HL-60/S4 (cell line): ENCODE data around the gene TMEM129.
"Not testable (repeated sequence)": the region's sequence is repeated elsewhere in the genome, so short reads cannot be mapped to it uniquely, and the experiment has no call there.

Experiments used
- in situ Hi-C: fragments of 300-500 bp; cut with MboI; formaldehyde crosslinking; loops from 2 replicates; pipeline ENCODE4 v1.14.3; 2022; ENCODE audit warnings: low sequenced_read_pairs

TMEM129 gene

DNA sequence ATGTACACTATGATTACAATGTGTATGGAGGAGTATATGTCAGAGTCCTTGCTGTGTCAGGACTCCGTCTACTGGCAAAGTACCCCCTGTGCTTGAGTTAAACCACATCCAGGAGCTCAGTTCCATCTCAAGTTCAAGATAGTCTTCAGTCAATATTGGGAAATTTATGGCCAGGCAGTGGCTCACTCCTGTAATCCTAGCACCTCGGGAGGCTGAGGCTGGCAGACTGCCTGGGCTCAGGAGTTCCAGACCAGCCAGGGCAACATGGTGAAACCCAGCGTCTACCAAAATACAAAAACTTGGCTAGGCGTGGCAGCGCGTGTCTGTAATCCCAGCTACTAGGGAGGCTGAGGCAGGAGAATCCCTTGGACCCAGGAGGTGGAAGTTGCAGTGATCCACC, 14.8 kb downstream of the TMEM129 start:
- in situ Hi-C loops = no loop called here

DNA sequence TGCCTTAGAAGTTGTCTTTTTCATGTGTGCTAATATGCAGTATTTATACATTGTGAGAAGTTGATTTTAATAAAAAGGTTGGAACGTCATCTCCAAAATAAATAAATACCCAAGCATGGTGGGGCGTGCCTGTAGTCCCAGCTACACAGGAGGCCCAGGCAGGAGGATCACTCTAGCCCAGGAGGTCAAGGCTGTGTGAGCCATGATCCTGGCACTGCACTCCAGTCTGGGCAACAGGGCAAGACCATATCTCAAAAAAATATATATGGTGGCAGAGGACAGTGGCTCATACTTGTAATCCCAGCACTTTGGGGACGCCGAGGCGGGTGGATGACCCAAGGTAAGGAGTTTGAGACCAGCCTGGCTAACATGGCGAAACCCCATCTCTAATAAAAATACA, 15.4 kb downstream of the TMEM129 start:
- in situ Hi-C loops = no loop called here

DNA sequence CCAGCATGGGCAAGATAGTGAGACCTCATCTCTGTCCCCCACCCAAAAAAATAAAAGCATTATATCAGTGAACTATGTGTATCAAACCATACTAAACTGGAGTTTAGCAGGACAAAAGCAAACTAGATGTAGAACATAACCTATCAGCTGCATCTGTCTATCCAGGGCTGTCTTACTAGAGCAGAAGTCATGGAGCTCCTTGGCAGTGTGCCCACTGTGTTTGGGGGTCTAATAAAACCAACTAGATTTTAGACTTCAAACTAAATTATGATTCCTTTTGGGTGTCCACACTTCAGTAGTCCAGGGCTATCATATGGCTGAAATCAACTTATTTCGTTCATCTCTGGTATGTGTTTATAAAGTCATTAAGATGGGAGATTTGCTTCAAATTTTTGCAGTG, 17.3 kb downstream of the TMEM129 start:
- in situ Hi-C loops = no loop called here

DNA sequence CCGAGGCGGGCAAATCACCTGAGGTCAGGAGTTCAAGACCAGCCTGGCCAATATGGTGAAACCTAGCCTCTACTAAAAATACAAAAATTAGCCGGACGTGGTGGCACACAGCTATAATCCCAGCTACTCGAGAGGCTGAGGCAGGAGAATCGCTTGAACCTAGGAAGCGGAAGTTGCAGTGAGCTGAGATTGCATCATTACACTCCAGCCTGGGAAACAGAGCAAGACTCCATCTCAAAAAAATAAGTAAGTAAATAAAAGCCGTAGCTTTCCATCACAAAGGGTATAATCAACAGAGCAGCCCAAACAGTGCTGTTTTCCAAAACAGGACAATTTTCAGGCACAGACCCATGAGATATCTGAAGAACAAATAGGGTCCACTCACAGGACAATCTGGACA, 19.5 kb downstream of the TMEM129 start:
- in situ Hi-C loops = not testable (repeated sequence)

DNA sequence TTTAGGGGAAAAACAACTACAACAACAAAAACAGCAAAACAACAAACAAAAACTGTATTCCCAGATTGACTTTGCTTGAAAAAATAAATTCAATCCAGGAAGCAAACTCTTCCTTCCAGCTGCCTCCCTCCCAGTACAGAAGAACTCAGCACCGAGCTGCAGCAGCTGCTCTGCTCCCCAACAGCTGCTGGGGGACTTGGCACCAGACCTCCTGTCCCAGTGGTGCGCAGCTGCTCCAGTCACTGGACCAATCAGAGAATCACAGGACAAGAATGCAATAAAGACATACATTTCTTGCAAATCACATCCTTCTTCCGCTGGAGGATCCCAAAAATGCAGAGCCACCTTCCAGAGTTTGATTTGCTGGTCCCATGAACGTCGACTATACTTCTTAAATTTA, 25.2 kb downstream of the TMEM129 start:
- in situ Hi-C loops = no loop called here

DNA sequence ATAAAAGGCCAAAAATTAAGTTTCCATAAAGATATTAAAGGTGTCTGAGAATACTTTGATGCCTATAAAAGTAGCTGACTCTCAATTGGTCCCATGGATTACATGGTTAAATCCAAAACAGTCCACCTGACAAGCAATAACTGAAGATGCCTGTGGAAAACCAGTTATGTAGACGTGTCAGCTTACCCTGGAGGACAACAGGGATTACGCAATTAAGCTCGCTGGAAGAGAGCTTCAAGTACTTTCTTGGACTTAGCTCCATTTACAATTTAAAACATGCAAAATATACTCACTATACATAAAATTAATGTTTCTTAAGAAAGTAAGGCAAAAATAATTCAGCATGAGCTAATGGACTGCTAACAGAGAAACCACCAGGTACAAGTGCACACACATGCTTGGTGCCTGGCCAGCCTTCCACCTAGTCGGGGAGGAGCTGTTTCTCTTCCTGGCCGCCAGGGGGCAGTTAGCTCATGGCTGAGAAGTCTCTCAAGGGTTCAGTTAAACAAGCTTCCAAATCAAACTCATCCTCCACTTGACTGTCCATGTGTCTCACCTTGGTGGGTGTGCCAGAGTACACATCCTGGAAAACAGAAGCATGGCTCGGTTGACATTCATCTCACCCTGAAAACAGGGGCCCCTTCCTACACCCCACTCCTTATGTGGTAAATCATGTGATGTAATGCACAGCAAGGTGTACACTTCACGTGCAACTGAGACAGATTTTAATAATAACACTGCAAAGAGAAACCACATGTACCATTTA, 27.8 kb downstream of the TMEM129 start:
- in situ Hi-C loops = no loop called here

DNA sequence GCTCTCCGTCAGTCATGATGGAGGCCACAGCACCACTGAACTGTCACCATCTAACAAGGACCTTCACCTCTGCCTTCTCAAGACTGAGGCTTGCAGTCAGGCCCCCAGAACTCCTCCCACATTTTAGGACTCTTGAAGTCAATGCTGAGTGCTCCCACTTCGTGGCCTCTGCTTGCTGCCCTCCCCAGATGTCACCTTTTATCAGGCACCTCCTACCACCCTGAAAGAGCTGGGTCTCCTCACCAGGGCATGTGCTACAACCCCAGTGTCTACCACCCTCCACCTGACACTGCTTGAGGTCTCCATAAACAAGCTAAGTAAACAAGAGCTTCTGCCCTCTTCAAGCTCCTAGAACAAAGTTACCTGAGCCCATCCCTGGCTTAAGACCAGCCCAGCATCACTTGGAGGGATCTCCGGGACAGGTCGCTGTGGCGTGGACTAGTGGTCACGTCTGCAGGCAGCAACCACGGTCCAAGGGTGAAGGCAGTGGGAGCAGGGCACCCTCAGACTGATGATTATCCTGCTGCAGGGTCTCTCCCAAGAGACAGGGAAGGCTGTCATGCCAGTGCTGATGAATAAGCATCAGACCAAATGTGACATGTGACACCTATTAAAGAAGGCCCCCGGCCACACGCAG, 29.3 kb downstream of the TMEM129 start:
- in situ Hi-C loops = no loop called here

DNA sequence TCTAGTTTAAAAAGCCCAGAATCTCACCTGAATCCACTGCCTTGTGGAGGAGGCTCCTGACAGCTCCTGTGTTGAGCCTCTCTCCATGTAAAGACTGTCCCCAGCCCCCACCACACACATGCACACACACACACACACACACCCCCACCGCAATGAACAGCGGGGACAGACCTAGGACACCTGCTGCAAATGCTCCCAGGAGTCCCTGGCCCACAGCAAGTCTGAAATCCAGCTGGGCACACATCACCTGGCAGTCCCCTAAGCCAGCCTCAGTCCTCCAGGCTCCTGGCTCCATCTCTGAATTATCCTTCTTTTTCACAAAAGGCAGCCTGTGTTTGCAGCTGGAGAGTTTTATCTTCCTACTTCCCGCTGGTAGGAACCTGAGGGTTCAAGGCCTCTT, 30.4 kb downstream of the TMEM129 start:
- in situ Hi-C loops = no loop called here

DNA sequence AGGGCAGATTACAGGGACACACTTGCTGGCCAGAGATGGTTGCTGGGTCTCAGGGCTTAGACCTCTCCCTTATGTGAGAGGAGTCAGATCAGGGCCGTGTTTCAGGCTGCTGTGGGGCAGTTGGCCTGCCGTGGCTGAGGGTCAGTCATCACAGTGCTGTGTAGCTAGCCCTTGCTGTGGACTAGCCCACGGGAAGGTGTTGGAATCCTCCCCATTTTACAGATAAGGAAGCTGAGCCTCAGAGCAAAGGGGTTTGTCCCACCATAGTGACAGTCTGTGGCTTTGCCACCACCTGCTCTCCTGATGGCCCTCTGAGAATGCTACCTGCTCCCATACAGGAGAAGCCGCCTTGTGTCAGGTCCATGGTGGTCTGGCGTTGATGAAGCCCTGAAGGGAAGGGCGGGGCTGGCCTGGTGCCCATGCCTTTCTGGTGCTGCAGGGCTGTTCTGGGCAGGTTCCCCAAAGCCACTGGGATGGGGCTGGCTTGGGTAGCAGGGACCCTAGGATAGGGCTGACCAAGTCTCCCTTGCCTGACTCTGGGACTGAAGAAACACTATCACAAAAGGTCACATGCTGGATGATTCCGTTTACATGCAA, 34.6 kb downstream of the TMEM129 start:
- in situ Hi-C loops = no loop called here

DNA sequence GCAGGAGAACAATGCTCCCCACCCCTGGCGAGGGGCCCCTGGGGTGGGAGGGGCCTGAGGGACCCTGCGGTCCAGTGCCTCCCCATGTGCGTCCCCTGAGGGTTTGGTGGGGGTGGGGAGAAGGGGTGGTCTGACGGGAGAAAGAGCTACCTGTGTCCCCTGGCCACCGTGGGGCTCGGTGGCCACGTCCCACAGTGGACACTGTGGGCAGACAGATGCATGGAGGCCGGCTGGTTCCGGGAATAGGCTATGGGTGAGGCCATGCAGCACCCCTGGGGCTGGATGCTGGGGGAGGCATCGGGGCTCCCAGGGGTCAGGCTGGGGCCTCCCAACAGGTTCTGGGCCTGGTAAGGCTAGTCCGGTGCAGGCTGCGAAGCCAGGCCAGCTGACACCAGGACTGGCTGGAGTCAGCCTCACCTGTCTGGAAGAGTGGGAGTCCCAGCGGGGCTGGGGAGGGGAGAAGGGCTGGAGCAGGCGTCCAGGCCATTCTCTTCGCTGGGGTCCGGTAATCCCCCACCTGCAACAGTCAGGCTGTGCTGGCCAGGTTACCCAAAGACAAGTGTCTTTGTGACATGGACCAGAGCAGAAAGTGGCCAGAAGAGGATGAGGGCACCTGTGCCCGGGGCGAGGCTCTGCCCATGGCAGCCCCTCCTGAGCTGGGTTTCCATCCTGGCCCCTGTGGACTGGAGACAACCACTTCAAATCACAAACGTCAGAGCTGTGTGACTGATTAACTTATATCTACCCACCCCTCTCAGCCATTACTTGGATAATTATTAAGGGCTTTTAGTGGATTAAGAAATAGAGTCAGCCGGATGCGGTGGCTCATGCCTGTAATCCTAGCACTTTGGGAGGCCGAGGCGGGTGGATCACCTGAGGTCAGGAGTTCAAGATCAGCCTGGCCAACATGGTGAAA, 35.6 kb downstream of the TMEM129 start:
- in situ Hi-C loops = no loop called here

DNA sequence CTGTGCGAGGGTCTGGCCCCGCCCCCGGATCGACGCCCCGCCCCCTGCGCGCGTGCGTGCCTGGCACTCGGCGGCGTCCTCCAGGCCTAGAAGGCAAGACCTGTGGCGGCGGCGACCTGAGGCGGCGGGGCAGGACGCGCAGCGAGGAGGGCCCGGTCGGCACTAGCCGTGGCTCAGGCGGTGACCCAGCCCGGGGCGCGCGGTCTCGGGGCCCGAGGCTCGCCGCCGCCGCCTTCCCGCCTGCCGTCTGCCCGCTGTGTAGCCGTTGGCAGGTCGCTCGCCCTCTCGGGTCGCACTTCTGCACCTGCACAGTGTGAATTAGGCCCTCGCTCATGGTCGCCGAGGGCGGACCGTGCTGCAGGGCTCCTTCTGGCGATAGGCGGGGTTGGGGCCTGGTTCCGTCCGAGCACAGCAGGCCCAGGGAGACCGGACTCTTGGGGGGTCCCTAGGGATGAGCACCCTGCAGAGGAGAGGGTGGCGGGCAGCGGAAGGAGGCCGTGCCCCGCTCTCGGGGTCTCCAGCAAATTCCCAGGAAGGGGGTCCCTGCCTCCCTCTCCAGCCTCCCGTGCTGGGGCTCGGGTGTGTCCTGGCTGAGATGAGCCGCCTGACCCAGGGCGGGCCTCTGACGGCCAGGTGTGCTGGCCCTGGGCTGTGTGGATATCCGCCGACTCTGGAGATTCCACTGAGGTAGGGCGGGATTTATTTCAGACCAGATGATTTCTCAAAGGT, 36.5 kb downstream of the TMEM129 start:
- in situ Hi-C loops = no loop called here

DNA sequence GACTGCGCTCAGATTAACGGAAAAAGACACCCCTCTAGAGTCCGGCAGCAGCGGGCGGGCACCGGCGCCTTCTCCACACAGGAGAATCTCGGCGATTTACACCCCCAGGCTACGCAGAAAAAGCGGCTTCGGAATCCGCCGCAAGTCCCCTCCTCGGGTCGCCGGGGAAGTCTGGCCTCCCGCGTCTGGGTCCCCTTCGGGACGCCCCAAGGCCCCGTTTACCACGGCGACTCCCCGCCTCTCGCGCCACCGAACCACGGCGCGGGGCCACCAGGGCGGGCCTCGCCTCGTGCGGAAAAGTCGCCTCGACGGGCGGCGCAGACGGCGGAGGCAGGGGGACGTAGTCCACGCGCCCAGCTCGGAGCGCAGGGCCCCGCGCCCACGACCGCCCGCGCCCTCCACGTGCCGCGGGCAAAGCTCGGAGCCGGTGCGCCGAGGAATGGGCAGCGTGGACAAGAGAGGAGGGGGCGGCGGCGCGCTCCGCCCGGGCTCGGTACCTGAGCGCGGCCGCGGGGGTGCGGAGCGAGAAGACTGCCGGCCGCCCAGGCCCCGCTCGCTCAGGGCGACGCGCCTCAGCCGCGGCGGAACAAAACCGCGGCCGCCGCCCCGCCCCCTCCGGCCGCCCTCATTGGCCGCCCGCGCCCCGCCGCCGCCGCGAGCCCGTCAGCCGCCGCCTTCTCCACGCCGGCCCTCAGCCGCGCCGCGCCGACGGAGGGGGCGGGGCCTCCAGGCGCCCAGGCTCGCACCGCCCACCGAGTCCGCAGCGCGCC, 37.2 kb downstream of the TMEM129 start, which contains the start of gene FAM53A:
FAM53A (minus strand) TSS at position 578 of the 770 bp plus-strand sequence. CDS start 15,572 bp downstream, outside the sequence.
- in situ Hi-C loops = no loop called here

DNA sequence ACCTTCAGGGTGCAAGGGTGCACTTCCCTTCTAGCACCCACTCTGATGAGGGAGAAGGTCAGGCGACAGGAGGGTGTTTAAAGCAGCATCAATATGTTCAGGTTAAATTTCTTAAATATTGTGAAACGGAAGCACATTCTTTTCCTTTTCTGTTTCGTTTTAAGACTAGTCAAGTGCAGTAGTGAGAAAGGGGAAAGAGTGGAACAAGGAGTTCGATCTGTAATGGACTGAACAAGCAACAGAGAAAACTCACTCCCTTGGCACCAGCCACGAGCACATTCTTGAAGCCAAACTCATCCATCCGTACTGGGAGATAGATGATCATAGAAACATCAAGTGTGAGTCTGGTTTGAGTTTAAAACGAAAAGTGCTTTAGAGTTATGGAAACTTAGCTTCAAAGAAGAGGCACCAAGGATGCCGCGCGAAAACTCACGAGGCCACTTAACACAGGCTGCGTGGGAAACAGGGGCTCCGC, 37.8 kb downstream of the TMEM129 start:
- in situ Hi-C loops = no loop called here

DNA sequence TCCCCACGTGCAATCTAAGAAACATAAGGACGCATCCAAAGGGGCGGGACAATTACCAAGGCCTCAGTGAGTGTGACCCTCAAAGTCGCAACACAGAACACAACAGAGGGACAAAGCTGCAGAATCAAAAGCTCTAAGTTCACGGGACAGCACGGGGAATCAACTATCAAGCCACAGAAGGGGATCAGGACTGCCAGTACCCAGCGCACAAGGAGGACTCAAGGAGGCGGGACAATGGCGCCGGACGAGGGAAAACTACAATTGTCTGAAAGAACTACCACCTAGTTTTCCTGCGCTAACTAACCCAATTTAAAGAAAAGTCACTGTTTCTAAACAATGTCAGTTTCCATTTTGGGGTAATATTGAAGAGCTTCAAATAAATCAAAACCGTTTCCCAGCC, 38.3 kb downstream of the TMEM129 start:
- in situ Hi-C loops = no loop called here

DNA sequence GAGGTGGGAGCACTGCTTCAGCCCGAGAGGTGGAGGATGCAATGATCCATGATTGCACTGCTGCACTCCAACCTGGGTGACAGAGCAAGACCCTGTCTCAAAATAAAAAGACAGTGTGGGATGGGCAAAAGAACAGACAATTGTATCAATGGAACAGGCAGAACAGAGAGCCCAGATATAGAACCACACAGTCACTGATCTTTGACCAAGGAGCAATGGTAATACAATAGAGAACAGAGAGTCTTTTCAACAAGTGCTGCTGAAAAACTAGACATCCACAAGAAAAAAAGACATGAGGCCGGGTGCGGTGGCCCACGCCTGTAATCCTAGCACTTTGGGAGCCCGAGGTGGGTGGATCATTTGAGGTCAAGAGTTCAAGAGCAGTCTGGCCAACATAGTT, 42.9 kb downstream of the TMEM129 start:
- in situ Hi-C loops = no loop called here

DNA sequence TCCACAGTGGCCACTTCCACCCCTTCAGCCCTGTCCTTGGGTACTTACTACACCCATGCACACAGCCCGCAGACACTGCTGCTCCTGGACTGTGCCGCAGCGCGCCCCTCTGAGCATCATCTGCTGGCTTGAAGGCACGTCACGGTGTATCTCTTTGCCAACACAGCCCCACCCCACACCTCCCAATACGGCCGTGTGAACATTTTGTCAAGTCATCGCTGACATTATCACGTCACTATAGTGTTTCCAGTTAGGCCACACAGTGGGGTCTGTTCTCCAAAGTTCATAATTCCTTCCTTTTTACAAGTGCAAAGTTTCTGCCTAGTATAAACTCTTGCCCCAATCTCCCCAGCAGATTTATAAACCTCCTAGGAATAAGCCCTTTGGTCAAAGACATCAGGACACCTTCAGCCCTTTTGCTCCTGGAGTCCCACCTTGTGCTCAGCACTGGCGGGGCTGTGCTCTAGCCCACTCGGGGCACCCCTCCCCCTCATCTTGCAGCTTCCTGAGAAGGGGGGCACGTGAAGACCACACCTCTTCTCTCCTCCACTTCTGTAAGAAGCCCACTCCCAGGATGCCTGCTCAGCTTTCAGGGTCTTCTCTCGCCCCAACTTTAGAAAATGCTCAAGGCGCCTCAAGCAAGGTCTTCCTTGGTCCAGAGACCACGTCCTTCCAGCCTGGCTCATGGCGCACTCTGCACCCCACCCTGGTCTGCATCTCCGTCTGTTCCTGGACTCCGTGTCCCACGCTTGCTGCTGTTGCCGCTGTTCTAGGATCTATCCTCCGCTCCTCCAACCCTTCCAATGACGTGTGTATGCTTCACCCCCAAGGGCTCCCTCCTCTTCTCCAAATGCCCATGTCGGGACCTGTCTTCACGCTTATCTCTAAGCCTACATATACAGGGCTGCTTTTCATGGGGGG, 44.3 kb downstream of the TMEM129 start:
- in situ Hi-C loops = no loop called here

DNA sequence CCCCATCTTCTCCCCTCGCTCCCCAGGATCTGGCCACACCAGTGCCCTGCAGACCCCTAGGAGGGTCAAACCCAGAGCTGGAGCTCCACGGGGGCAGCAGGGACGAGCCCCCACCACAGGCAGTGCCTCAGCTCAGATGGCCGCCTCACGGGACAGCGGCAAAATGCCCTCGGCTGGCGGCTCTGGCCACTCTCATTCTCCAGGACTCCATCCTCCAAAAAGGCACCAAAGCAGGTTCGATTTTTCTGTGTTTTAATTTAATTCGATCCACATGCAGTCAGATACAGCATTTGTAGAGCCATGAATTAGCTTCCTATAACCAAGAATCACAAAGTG, 45.4 kb downstream of the TMEM129 start:
- in situ Hi-C loops = no loop called here

DNA sequence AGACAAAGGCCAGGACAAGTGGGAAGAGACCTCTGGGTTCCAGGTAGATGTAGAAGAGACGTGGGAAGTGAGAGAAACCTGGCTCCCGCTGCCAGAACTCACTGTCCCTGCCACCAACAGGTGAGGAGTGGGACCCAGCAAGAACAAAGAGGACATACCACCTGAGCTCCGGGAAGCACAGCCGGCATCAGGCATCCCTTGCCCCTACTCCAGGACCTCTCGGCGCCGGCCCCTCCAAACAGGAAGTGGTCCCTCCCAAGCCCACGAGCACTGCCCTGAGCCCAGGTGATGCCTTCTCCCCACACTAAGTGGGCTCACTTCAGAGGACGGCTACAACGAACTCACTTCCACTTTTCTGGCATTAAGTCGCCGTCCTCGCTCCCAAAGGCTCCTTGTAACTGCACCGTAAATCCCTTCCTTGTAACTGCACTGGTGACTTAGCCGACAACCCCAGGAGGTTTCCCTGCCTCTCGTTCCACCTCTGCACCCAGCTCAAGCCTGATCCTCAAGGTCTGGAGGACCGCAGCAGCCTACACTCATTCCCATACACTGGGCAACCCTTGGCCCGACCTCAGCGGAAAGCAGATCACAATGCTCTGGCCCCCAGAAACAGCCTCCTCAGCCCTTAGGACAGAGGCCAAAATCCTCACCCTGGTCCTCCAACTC, 45.9 kb downstream of the TMEM129 start:
- in situ Hi-C loops = no loop called here
